Thyroid gland (tissue), 4 donors: ENCODE measurements around the gene CCT2.

ENCODE experiments used
- POLR2A ChIP-seq, 2 donors: fragments of 450-650 bp; IDR thresholded peaks; one replicate each; pipeline ENCODE4 v1.6.1; 2017; ENCODE audit warnings: antibody characterized with exemption in 2 of 2, mild to moderate bottlenecking in 2 of 2, moderate library complexity in 1 of 2
- TF ChIP-seq, protein P1 (sequence below), 6 experiments: fragments of 200-600 bp in 3 of 6; fragments of 450-650 bp in 3 of 6; sonication (generic) in 3 of 6; IDR thresholded peaks; one replicate each; pipeline ENCODE4 v1.5.1; 2016 to 2019; ENCODE audit warnings: antibody characterized with exemption in 6 of 6, mild to moderate bottlenecking in 2 of 6, inconsistent platforms in 1 of 6, moderate library complexity in 1 of 6

DNA sequence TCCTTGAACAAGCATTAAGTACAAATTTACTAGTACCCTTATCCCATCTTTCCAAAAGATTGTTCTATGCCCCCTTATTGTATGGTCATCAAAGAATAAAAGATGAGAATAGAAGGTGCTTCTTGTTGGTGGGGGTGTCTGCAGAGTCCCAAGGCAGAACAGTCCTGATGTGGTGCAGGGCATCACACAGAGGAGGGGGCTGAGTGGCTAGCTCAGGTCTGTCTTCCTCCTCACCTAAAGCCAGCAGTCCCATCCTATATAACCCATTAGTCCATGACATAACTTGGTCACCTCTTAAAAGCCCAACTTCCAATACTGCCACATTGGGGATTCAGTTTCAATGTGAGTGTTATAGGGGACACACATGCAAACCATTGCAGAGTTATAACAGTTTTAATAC, 15.5 kb downstream of the CCT2 start:
- TF ChIP-seq, protein P1, sequence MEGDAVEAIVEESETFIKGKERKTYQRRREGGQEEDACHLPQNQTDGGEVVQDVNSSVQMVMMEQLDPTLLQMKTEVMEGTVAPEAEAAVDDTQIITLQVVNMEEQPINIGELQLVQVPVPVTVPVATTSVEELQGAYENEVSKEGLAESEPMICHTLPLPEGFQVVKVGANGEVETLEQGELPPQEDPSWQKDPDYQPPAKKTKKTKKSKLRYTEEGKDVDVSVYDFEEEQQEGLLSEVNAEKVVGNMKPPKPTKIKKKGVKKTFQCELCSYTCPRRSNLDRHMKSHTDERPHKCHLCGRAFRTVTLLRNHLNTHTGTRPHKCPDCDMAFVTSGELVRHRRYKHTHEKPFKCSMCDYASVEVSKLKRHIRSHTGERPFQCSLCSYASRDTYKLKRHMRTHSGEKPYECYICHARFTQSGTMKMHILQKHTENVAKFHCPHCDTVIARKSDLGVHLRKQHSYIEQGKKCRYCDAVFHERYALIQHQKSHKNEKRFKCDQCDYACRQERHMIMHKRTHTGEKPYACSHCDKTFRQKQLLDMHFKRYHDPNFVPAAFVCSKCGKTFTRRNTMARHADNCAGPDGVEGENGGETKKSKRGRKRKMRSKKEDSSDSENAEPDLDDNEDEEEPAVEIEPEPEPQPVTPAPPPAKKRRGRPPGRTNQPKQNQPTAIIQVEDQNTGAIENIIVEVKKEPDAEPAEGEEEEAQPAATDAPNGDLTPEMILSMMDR (IDR thresholded peaks at IDR 0.05), result no peak
- no peak for TF ChIP-seq POLR2A (IDR thresholded peaks at IDR 0.05)
